ENCODE measurements around the gene POLA1.
A peak's percentile ranks its signal among the peaks of the same experiment; 100 is the strongest.

The POLA1 gene

GRCh38 chrX:24877854-24878650 lies 184.3 kb downstream of the POLA1 start:
- DNase-seq: no peak

GRCh38 chrX:24879679-24880078 lies 186.0 kb downstream of the POLA1 start:
- no peak for DNase-seq

- DNase-seq: no peak
Measured at GRCh38 chrX:24886916-24887315, 193.2 kb downstream of the POLA1 start.

GRCh38 chrX:24890677-24891076 lies 197.0 kb downstream of the POLA1 start:
- peak; percentile 0 for DNase-seq

GRCh38 chrX:24899391-24899790 lies 205.7 kb downstream of the POLA1 start:
- no peak for DNase-seq

GRCh38 chrX:24900234-24900633 lies 206.5 kb downstream of the POLA1 start:
- DNase-seq: no peak

- no peak for DNase-seq
Measured at GRCh38 chrX:24902806-24903205, 209.1 kb downstream of the POLA1 start.

GRCh38 chrX:24918715-24919114 lies 225.0 kb downstream of the POLA1 start:
- DNase-seq: no peak

GRCh38 chrX:24920769-24921168 lies 227.1 kb downstream of the POLA1 start:
- no peak for DNase-seq

GRCh38 chrX:24925430-24925829 lies 231.7 kb downstream of the POLA1 start:
- no peak for DNase-seq

GRCh38 chrX:24927372-24927771 lies 233.7 kb downstream of the POLA1 start:
- no peak for DNase-seq

GRCh38 chrX:24928114-24928513 lies 234.4 kb downstream of the POLA1 start:
- DNase-seq: no peak

- no peak for DNase-seq
Measured at GRCh38 chrX:24934279-24934678, 240.6 kb downstream of the POLA1 start.

- DNase-seq: no peak
Measured at GRCh38 chrX:24945009-24945408, 251.3 kb downstream of the POLA1 start.

- DNase-seq: no peak
Measured at GRCh38 chrX:24946369-24946768, 252.7 kb downstream of the POLA1 start.

- no peak for DNase-seq
Measured at GRCh38 chrX:24954732-24955131, 261.0 kb downstream of the POLA1 start.

- DNase-seq: no peak
Measured at GRCh38 chrX:24955372-24955930, 261.7 kb downstream of the POLA1 start.

- DNase-seq: no peak
Measured at GRCh38 chrX:24956828-24957227, 263.1 kb downstream of the POLA1 start.

- DNase-seq: no peak
Measured at GRCh38 chrX:24961809-24962208, 268.1 kb downstream of the POLA1 start.

GRCh38 chrX:24963823-24964222 lies 270.1 kb downstream of the POLA1 start:
- DNase-seq: no peak

GRCh38 chrX:24965372-24965771 lies 271.7 kb downstream of the POLA1 start:
- DNase-seq: no peak

- no peak for DNase-seq
Measured at GRCh38 chrX:24969812-24970211, 276.1 kb downstream of the POLA1 start.

- no peak for DNase-seq
Measured at GRCh38 chrX:24979081-24979480, 285.4 kb downstream of the POLA1 start.

GRCh38 chrX:24981030-24981429 lies 287.3 kb downstream of the POLA1 start:
- DNase-seq: no peak

All from SHP77 treated with DMSO at 0.1 percent for 48 hours (cell line).